GM19467 (cell line): ENCODE data around the gene PTCSC3.

Experiments
- ATAC-seq: cut with Tn5 transposase; IDR thresholded peaks from one replicate; pipeline ENCODE4 v1.9.1; 2021; ENCODE audit warnings: mild to moderate bottlenecking, moderate library complexity; ENCODE audit not compliant: unreplicated experiment

PTCSC3 gene

DNA sequence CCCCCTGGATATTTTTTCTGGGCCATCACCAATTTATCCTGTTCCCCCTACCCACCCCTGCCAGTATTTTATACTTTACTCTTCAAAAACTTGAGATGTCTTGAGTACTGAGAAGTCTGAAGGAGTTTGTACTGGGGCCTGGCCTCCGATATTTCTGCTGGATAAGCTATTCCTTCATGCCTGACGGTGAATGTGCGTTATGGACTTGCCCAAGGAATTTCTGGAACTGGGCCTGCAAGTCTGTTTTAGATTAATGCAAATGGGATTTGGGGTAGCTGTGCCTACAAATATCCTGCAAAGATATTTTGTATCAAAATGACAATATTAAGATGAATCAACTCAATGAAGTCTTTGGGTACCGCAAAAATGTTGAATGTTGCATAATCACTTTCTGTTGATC is at the start of gene PTCSC3:
Gene PTCSC3 (minus strand): TSS at position 199 of the 400 bp plus-strand sequence.
- no peak for ATAC-seq

DNA sequence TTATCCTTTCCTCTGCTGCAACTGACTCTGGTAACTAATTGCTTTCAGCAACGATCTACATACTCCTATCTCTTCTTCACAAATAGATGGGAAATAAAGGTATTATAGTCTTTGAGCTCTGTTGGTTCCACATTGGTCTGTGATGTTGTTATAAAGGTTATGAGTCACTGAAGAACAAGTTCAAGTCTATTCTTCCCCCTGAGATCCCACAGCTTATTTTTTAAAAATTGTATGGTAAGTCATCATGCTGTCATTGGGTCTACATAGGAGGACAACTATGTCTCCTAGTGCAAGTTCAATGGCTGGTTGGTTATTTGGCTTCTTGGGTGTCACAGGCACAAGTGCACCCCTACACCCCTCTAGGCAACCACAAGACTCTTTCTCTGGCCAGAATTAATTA is 49.6 kb upstream of the PTCSC3 start:
- ATAC-seq: no peak

DNA sequence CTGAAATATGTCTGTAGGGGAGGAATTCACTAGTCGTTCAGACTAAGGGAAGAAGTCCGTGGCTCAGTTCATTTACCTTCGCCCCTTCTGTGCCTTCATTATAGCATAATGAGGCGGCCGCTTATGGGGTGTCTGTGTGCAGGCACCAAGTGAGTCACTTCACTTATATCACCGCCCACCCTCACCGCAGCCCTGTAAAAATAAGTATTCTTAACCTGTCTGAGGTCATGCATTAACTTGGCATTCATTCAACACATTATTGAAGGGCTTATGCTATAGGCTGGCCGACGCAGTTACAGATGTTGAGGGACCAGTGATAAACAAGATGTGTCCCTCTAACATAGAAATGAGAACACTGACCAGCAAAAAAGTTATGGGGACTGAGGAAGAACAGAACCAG is 47.7 kb upstream of the PTCSC3 start:
- ATAC-seq: no peak

DNA sequence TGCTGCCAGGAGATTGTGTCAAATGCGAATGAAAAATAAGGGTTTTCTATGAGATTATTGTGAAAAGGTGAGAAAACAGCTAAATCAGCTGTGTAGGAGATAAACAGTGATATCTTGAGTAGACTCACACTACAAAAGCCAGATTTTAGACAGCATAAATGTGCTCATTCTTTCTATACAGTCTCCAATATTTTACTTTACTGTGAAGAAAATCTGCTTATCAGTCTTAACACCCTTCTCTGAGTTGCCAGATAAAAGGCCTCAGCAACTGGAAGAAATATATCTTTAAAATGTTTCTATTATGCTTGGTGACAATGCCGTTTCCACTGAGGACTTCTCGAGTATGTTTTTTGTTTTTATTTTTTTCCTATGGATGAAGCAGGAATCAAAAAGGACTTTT is 47.0 kb upstream of the PTCSC3 start:
- no peak for ATAC-seq

DNA sequence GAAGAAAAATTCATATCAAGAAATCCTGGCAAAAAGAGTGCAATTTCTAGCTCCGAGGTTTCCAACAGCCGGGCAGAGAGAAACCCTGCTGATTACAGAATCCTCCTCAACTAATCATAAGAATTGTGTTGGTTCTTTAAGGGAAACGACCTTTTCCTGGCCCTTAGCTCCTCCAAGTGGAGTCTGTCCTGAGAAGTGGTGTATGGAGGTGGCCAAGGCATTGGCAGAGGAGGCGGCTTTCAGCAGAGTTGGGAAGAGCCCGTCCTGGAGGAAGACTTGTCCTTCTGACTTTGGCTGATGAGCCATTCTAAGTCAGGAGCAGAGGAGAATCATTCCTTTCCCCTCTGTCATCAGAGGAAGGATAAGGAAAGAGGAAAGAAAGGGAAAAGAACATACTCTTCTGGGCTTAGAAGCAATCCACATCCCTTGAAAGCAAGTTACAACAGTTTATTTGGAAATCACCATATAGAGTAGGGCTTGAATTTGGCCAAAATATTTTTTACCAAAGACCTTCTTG is 46.5 kb upstream of the PTCSC3 start:
- ATAC-seq: no peak

DNA sequence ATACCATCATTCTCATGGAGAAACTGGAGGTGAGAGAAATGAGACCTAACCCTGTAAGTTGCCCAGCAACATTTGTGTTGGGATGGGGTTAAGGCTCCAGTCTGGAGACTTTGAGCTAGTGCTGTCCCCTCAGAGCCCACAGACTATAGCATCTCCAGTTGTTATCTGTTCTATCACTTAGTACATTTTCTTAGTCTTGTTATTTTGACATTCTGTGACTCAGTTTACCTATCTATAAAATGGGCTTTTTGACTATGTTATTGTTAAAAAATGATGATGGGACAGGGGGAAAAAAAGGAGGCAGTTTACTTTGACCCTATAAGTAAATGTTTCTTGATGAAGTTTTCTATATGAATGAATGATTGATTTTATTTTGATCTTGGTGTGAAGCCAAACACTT is 45.8 kb upstream of the PTCSC3 start:
- no peak for ATAC-seq

DNA sequence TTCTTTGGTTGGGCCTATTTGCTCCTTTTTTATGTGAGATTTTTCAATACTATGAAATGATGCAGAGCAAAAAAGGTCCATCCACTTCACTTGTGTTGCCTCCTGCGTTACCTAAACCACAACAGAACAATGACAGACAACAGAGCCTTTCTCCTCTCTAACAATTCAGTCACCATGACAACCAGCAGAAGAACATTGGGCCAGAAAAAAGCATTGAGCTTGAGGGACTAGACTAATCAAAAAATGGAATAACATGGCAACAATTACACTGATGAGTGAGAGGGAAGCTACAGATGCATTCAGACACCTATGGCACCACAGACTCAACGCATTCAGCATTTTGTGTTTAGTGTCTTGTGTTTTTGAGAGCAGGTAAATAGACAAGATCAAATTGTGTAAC is 44.6 kb upstream of the PTCSC3 start:
- ATAC-seq: no peak

DNA sequence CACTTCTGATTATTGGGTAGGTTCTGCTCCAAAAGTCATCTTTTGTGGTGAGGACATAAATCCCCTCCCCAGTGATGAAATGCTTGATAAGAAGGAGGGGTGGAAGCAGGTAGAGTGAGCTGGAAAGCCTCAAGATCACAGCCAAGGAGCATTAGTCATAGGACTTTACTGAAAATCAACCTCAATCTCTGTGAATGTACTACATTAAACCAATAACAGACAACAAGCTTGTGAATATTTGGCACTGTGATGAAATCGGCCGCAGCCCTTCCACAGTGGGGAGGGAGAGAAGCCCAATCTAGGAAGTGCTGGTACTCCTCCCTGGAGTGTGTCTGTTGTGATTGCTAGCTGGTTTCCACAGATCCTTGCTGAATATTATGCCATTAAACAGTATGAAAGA is 41.2 kb upstream of the PTCSC3 start:
- ATAC-seq: no peak

DNA sequence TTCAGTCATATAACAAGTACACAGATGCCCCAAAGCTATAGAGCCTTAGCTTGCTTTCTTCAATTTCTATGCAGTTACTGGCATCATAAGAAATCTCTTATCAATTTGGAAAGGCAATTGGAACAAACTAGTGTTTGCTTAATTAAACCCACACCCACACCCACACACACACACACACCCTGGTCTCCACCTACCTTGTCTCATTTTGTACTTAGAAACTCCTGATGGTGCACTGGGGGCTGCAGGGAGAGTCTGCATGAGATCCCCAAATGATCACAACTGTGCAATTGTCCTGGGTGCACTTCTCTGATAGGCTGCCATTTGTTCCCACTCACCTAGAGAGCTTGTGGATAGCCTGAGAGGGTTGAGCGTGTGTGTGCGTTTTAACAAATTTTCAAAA is 40.5 kb upstream of the PTCSC3 start:
- no peak for ATAC-seq

DNA sequence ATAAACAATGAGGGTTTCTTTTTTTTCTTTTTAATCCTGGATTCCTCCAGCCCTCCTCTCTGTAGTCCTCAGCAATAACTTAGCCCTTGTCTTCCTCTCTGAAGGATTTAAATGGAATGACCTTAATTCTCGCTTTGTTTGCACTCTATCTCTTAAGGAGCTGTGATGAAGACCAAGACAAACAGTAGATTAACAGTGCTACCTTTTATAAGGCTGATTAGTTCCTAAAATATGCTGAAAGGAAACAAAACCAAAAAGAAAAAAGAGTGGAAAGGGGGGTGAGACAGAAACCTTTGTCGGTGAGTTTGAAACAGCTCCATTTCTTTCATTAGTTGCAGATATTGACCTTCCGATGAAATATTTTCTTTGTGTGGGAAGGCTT is 38.7 kb upstream of the PTCSC3 start:
- ATAC-seq: no peak

DNA sequence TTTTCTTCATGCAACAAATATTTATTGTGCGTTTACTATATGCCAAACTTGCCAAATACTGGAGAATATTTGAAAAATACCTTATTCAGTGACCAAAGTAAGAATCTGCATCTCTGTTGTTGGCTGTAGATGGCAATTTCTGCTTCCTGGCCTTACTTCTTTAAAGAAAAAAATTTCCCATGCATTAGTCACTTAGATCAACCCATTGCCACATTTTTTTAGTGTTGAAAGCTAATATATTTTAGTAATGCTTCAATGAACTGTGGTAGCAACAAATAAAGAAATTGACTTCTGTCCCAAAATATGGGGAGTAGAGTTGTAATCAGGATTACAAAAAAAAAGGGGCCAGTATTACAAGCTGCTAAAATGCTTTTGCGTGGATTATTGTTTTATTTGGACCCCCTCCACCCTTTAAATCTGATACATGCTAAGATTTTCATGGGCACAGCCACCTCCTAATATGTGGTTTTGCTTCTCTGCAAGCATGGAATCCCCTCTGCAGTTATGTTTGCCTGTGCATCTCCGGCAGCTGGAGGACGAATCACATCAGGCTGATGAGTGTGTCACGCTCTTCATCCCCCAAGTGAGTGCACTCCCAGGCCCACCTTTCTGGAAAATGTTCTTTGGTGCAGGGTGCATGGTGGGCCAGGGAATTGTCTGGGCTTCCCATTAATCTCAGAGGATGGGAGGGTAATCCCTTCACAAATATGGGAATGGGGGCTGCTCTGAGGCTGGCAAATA is 38.1 kb upstream of the PTCSC3 start:
- no peak for ATAC-seq

DNA sequence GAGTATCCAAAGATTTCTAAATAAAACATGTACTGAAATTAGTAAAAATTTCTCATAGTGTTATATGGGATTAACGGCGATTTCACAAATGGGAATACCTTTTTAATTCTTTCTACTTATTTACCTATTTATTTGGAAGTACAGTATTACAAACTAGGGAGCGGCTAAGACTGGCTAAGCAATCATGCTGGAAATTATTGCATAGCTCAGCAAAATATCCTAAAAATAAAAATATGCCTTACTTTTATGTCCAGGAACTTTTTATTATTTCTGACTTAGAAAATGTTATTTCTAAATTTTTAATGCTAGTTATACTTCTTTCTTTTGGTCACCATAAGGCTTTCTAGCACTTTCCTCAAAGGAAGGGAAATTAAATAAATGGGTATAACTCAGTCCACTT is 36.5 kb upstream of the PTCSC3 start:
- no peak for ATAC-seq

DNA sequence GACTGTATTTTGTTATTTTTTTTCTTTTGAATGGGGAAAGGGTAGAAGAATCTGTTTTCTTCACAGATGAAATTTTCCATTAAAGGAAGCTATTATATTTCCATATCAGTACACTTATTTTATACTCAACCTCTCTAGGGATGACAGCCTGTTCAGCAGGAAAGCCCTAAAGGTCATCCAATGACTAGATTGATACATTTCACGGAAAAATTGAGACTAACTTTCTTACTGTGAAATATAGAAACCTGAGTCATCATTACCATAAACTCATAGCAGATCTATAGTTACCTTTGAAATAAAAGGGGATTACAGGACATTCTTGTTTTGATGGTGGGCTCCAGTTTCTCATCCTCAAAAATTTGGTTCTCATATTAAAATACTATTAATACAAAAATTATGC is 36.1 kb upstream of the PTCSC3 start:
- no peak for ATAC-seq

DNA sequence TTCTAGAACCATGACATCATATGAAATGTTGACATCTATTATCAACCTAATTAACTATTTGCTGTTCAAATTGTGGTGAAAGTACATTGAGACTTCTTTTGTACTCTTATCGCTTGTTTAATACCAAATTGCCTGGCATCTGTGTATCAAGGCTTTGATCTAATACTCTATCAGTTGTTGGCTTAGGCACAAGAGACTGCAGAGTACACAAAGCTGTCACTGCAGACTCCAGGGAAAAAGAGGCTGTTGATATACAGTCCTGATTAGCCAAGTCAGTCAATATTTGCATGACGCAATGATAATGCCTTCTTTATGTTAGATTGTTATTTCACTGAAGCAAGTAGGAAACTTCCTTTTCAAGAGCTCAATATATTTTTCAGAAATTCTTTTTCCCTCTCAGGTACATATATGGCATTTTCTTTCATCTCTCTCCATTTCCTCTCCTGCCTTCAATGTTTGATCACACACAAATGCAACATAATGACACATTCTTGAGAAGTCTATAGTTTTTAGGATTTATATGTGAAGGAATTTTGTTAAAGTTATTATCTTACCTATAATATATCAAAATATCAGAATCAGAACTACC is 32.3 kb upstream of the PTCSC3 start:
- ATAC-seq: no peak

DNA sequence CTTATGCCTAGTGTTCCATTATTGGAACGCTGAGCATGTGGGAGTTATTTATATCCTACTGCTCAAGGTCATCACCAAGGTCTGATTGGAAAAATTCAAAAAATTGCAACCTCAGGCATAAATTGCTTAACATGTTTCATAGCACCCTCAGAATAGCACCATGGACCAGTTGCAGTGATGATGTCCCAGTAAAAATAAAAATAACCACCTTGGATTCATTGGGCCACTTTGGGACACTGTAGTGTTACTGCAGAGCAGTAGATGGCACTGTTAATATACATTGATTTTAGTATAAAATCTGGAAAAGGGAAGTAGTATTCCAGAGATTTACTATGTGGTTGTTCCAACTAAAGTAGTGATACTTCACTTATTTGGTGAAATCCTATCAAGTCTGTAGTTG is 31.0 kb upstream of the PTCSC3 start:
- no peak for ATAC-seq

DNA sequence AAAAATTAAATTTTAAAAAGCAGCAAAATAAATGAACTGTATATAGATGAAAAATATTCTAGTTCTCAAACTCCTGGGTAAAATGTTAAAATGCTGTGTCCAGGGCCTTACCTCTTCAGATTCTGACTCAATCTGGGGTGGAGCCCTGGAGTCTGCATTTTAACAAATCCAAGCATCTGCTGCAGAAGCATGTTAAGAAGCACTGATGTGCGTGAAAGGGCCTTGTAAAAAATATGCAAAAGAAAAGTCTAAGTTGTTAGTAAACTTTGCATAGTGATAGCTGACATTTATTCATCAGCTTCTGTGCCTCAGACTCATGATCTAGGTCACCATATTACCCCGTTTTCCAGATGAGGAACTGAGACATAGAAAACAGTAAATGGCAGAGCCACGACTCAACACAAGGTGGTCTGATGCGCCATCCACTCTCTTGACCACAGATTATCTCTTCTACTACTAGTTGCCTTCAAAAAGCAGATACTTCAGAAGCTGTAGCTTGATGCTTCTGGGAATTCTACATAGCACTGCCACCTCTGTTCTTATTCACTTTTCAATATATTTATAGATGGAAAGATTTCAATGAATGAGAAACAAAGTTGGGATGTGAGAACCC is 28.0 kb upstream of the PTCSC3 start:
- ATAC-seq: no peak

DNA sequence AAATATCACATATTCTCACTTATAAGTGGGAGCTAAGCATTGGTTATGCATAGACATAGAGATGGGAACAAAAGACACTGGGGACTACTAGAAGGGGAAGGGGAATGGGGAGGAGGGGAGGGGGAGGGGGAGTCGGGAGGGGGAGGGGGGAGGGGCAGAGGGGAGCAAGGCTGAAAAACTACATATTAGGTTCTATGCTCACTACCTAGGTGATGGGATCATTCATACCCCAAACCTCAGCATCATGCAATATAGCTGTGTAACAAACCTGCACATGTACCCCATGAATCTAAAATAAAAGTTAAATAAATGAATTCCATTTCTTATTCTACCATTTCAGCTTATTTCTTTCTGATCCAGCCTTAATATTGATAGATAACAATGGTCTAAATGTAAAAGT is 21.9 kb upstream of the PTCSC3 start:
- ATAC-seq: no peak

DNA sequence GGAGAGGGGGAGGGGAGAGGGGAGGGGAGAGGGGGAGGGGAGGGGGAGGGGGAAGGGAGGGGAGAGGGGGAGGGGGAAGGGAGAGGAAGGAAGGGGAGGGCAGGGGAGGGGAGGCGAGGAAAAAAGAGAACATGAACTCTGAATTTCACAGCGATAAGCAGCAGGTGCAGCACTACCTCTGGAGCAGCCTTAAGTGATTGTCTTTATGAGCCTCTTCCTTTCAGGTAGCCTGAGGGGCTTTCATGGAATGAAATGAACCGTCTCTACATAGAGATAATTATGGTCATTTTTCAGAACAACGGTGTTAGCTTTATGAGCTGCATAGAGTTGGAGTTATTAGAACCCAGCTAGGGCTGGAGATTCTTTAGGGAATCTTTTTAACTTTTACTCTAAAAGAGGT is 18.1 kb upstream of the PTCSC3 start:
- no peak for ATAC-seq

DNA sequence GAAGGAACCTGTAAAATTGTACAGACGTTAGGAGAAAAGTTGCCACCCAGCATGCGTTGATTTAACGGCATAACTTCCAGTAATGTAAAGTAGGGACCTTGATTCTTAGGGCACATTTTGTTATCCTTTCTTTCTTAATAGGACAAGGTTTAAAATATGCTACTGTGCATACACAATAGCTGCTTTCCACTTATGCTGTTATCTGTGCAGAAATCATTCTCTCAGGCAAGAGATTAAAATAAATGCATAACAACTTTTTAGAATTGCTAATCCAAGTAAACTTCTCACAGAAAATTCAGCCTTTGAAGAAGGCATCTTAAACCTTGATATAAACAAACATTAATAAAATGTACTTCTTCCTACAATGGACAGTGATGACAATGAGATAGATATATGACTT is 16.0 kb upstream of the PTCSC3 start:
- no peak for ATAC-seq

DNA sequence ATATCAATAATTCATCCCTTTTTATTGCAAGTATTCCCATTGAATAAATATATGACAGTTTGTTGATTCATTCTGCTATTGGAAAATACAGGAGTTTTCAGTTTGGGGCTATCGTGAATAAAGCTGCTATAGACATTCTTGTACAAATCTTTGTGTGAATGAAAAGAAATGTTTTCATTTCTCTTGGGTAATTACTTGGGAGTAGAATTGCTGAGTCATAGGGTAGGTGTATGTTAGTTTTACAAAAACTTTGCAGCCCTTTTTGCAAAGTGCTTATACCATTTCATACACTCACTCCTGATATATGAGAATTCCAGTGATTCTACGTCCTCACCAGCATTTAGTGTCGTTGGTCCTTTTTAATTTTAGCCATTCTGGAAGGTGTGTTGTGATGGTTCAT is 6.9 kb upstream of the PTCSC3 start:
- no peak for ATAC-seq

DNA sequence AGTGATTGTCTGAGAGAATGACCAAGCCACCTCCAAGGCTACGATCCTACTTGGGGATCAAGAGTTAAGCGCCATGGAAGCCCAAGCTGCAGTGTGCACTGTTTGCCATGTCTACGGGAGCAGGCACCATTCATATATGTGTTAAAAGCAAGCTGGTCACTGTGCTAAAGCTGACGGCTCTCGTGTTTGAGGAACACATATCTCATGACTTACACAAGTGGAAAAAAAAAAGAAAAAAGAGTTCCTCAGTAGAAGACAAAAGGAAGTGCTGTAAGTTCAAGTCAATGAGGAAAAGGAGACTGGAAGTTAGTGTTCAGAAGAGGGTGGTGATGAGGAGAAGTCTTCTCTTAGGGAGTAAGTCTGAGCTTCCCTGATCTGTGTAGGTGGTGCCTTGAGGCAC is 4.9 kb upstream of the PTCSC3 start:
- no peak for ATAC-seq

DNA sequence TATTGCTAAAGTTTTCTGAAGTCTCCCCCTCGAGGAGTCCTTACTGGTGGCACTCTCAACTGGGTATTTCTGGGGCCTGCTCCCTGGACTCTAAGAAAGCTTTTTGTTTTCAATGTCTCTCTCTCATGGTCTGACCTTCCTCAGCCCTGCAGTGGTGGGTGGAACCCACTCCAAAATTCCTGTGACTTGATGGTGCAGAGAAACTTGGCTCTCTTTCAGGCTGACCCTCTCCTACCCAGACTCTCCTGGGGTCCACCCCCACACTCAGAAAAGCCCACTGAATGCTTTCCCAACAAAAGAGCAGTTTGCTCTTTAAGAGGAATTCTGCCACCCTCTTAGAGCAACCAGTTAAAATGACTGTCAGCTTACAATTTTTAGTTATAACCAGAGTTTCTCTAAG is 967 bp upstream of the PTCSC3 start:
- no peak for ATAC-seq
